Measurements from ENCODE around the gene PCED1A. TPM values are rescaled to one million over a fixed set of nuclear protein-coding genes. Genes with fewer than 3 reads are reported as not detected.

The PCED1A gene
- total and polyA plus RNA-seq, 4 donors = 6.8 to 13.4 (median 13.0) TPM

DNA sequence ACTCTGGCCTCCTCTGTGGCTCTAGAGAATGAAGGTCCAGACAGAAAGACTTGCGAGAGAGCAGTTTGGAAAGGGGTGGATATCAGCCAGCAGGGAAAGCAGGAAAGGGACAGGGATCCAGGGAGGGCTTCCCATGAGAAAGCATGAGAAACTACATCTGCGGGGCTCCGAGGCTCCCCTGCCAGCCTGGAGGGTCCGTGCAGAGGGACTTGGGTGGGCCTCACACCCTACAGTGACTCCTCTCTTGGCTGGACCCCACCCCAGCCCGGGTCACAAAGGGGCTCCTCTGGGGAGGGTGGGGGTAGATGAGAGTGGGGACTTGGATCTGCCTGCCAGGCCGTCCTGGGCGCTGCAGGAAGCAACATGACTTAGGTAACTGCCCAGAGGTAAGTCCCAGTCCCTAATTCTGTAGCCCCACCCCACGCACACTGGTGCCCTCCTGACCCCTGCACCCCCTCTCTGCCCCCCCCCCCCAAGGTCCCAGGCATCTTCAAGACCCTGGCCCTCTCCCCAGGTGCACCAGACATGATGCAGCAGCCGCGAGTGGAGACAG is 24.3 kb downstream of the PCED1A start, which contains the start of gene TMEM239:
TSS of gene TMEM239 (plus strand) at position 335 of the 553 bp plus-strand sequence. CDS start at position 526, 191 bp downstream.
- DNase-seq (ENCODE audit: low spot score) = no peak

DNA sequence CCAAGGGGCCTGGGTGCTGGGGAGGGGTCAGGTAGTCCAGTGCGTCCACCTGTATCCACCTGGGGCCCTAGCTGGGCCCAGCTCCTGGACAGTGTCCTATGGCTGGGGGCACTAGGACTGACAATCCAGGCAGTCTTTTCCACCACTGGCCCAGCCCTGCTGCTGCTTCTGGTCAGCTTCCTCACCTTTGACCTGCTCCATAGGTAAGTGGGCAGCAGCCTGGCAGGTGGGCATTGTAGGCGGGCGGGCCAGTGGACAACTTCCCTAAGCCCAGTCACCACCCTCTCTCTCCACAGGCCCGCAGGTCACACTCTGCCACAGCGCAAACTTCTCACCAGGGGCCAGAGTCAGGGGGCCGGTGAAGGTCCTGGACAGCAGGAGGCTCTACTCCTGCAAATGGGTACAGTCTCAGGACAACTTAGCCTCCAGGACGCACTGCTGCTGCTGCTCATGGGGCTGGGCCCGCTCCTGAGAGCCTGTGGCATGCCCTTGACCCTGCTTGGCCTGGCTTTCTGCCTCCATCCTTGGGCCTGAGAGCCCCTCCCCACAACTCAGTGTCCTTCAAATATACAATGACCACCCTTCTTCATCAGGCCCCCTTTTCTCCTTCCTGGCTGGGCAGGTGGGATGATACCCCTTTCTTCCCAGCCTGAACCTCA is 25.1 kb downstream of the PCED1A start:
- Histone ChIP-seq H3K36me3 (ENCODE audit: control insufficient read depth in 4 of 4, insufficient read depth in 3 of 4, low read depth in 1 of 4, low read length in 3 of 4) (no peaks in the 10 kb centered on the region), H3K27ac (ENCODE audit: low read depth in 1 of 2, low read length in 2 of 2) (no peak overlapping the region), H3K9ac (ENCODE audit: low read depth in 1 of 2, low read length in 2 of 2) (no peak overlapping the region), H3K27me3 (ENCODE audit: control insufficient read depth in 4 of 4, insufficient read depth in 4 of 4, low read length in 3 of 4) (no peaks in the 10 kb centered on the region), H3K9me3 (ENCODE audit: control insufficient read depth in 4 of 4, low read length in 3 of 4) (peaks cover 0 to 1% (median 0%) of the 10 kb centered on the region in 4 donors), H3K4me3 (ENCODE audit: low read depth in 1 of 3, low read length in 3 of 3) (no peak overlapping the region), H3K4me1 (ENCODE audit: control insufficient read depth in 4 of 4, insufficient read depth in 4 of 4, low read length in 3 of 4) (peaks cover 0 to under 1% (median 0%) of the 10 kb centered on the region in 4 donors)
- 87% methylated on average over 8 of the region's 8 CpGs for WGBS
- TF ChIP-seq FOXA2 (IDR thresholded peaks at IDR 0.05) (no peak), TAF1 (conservative IDR thresholded peaks at IDR 0.05) (no peak), EGR1 (IDR thresholded peaks at IDR 0.05; ENCODE audit: low read depth in 2 of 2) (no peak), FOXA1 (IDR thresholded peaks at IDR 0.05) (no peak)
- TF ChIP-seq, protein P1, sequence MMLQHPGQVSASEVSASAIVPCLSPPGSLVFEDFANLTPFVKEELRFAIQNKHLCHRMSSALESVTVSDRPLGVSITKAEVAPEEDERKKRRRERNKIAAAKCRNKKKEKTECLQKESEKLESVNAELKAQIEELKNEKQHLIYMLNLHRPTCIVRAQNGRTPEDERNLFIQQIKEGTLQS (IDR thresholded peaks at IDR 0.05) = no peak
- no peak for DNase-seq (ENCODE audit: low spot score)

More for the DNA sequence above, 24.3 kb downstream of the PCED1A start, which contains the start of gene TMEM239:
- Histone ChIP-seq H3K9ac (ENCODE audit: low read depth in 1 of 2, low read length in 2 of 2) (no peak within 1 kb of the TSS), H3K4me3 (ENCODE audit: low read depth in 1 of 3, low read length in 3 of 3) (no peak within 1 kb of the TSS), H3K9me3 (ENCODE audit: control insufficient read depth in 4 of 4, low read length in 3 of 4) (peaks cover 0 to 1% (median 0%) of the 10 kb centered on the region in 4 donors), H3K27ac (ENCODE audit: low read depth in 1 of 2, low read length in 2 of 2) (no peak within 1 kb of the TSS), H3K4me1 (ENCODE audit: control insufficient read depth in 4 of 4, insufficient read depth in 4 of 4, low read length in 3 of 4) (peaks cover 0 to 3% (median 1%) of the 10 kb centered on the region in 4 donors), H3K27me3 (ENCODE audit: control insufficient read depth in 4 of 4, insufficient read depth in 4 of 4, low read length in 3 of 4) (no peaks in the 10 kb centered on the region), H3K36me3 (ENCODE audit: control insufficient read depth in 4 of 4, insufficient read depth in 3 of 4, low read depth in 1 of 4, low read length in 3 of 4) (no peaks in the 10 kb centered on the region)
- 78% methylated on average over 10 of the region's 10 CpGs for WGBS
- TF ChIP-seq, protein P2, sequence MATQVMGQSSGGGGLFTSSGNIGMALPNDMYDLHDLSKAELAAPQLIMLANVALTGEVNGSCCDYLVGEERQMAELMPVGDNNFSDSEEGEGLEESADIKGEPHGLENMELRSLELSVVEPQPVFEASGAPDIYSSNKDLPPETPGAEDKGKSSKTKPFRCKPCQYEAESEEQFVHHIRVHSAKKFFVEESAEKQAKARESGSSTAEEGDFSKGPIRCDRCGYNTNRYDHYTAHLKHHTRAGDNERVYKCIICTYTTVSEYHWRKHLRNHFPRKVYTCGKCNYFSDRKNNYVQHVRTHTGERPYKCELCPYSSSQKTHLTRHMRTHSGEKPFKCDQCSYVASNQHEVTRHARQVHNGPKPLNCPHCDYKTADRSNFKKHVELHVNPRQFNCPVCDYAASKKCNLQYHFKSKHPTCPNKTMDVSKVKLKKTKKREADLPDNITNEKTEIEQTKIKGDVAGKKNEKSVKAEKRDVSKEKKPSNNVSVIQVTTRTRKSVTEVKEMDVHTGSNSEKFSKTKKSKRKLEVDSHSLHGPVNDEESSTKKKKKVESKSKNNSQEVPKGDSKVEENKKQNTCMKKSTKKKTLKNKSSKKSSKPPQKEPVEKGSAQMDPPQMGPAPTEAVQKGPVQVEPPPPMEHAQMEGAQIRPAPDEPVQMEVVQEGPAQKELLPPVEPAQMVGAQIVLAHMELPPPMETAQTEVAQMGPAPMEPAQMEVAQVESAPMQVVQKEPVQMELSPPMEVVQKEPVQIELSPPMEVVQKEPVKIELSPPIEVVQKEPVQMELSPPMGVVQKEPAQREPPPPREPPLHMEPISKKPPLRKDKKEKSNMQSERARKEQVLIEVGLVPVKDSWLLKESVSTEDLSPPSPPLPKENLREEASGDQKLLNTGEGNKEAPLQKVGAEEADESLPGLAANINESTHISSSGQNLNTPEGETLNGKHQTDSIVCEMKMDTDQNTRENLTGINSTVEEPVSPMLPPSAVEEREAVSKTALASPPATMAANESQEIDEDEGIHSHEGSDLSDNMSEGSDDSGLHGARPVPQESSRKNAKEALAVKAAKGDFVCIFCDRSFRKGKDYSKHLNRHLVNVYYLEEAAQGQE (IDR thresholded peaks at IDR 0.05) = no peak
- TF ChIP-seq SP1 (IDR thresholded peaks at IDR 0.05) (no peak), HNF4G (IDR thresholded peaks at IDR 0.05) (no peak), NR2F2 (IDR thresholded peaks at IDR 0.05) (no peak), RXRA (IDR thresholded peaks at IDR 0.05) (no peak), FOXA2 (IDR thresholded peaks at IDR 0.05) (no peak), TAF1 (conservative IDR thresholded peaks at IDR 0.05) (no peak)

DNA sequence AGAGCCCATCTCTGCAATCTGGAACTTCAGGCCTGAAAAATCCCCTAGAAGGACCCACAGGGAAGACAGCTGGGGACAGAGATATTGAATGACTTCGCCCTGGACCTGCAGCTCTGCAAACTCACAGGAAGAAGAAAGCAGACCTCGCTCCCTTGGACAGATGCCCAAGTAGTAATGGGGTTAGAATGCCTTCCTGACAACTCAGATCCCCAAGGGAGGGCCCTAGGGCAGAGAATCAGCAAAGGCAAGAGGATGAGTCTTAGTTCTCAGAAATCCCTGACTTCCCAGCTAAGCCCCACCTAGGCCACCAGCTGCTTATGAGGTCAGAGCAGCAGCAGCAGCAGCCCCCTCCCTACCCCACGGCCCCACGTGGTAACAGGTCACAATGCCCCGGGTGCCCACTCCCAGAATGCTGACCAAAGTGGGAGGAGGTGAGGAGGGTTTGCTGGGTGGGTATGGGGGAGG is 25.8 kb downstream of the PCED1A start, which contains the start of gene C20orf141:
TSS of gene C20orf141 (plus strand) at position 401 of the 465 bp plus-strand sequence. CDS start 198 bp downstream, outside the sequence.
- H3K9ac ChIP-seq (ENCODE audit: low read depth in 1 of 2, low read length in 2 of 2) = no peak within 1 kb of the TSS
- no peaks in the 10 kb centered on the region for H3K27me3 ChIP-seq (ENCODE audit: control insufficient read depth in 4 of 4, insufficient read depth in 4 of 4, low read length in 3 of 4)
- H3K9me3 ChIP-seq (ENCODE audit: control insufficient read depth in 4 of 4, low read length in 3 of 4) = peaks cover 0 to 1% (median 0%) of the 10 kb centered on the region in 4 donors
- no peaks in the 10 kb centered on the region for H3K4me1 ChIP-seq (ENCODE audit: control insufficient read depth in 4 of 4, insufficient read depth in 4 of 4, low read length in 3 of 4)
- no peak for TF ChIP-seq JUND (IDR thresholded peaks at IDR 0.05)
- no peak for TF ChIP-seq HNF4G (IDR thresholded peaks at IDR 0.05)
- no peak for TF ChIP-seq NR2F2 (IDR thresholded peaks at IDR 0.05)
- no peak for TF ChIP-seq FOXA1 (IDR thresholded peaks at IDR 0.05)
- TF ChIP-seq SP1 (IDR thresholded peaks at IDR 0.05) = no peak
- TF ChIP-seq, protein P1 (IDR thresholded peaks at IDR 0.05) = no peak
- no peak for TF ChIP-seq HNF4A (conservative IDR thresholded peaks at IDR 0.05)
- TF ChIP-seq, protein P2 (IDR thresholded peaks at IDR 0.05) = no peak
- TF ChIP-seq TAF1 (conservative IDR thresholded peaks at IDR 0.05) = no peak
- no peak for TF ChIP-seq GABPA (IDR thresholded peaks at IDR 0.05 in 1 of 2, conservative IDR thresholded peaks at IDR 0.05 in 1 of 2)
- TF ChIP-seq, protein P3, sequence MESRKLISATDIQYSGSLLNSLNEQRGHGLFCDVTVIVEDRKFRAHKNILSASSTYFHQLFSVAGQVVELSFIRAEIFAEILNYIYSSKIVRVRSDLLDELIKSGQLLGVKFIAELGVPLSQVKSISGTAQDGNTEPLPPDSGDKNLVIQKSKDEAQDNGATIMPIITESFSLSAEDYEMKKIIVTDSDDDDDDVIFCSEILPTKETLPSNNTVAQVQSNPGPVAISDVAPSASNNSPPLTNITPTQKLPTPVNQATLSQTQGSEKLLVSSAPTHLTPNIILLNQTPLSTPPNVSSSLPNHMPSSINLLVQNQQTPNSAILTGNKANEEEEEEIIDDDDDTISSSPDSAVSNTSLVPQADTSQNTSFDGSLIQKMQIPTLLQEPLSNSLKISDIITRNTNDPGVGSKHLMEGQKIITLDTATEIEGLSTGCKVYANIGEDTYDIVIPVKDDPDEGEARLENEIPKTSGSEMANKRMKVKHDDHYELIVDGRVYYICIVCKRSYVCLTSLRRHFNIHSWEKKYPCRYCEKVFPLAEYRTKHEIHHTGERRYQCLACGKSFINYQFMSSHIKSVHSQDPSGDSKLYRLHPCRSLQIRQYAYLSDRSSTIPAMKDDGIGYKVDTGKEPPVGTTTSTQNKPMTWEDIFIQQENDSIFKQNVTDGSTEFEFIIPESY (IDR thresholded peaks at IDR 0.05) = no peak
- no peak for TF ChIP-seq RAD21 (IDR thresholded peaks at IDR 0.05)
- TF ChIP-seq FOXA2 (IDR thresholded peaks at IDR 0.05) = no peak
- H3K36me3 ChIP-seq (ENCODE audit: control insufficient read depth in 4 of 4, insufficient read depth in 3 of 4, low read depth in 1 of 4, low read length in 3 of 4) = no peaks in the 10 kb centered on the region
- no peak within 1 kb of the TSS for H3K27ac ChIP-seq (ENCODE audit: low read depth in 1 of 2, low read length in 2 of 2)
- DNase-seq (ENCODE audit: low spot score) = no peak
- H3K4me3 ChIP-seq (ENCODE audit: low read depth in 1 of 3, low read length in 3 of 3) = no peak within 1 kb of the TSS
- WGBS = 54% methylated on average over 5 of the region's 5 CpGs

Data from liver (tissue), 9 donors.